DND-41 (cell line): ENCODE results near the gene DGKB.

ENCODE experiments used
- EZH2 ChIP-seq: IDR thresholded peaks from 3 replicates; pipeline ENCODE4 v1.6.1; 2012; ENCODE audit warnings: borderline replicate concordance, low read depth, mild to moderate bottlenecking, moderate library complexity, low read length, inconsistent platforms; ENCODE audit not compliant: severe bottlenecking
- TF ChIP-seq, protein P1 (sequence below): IDR thresholded peaks from 2 replicates; pipeline ENCODE4 v1.5.1; 2012; ENCODE audit warnings: borderline replicate concordance, low read length, moderate library complexity, mild to moderate bottlenecking; ENCODE audit not compliant: poor library complexity, severe bottlenecking; ENCODE audit errors: extremely low read depth

DNA sequence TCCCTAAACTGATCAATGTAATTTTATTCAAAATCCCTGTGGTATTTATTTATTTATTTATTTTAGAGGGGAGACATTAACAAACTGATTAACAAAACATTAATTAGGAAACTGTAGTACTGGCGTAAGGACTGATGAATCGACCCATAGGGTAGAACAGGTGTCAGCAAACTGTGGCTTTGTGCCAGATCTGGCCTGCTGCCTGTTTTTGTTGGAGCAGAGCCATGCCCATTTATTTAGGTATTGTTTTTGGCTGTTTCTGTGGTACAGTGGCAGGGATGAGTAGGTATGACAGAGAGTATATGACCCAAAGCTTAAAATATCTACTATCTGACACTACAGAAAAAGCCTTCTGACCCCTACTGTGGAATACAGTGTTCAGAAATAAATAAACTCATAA is 580.6 kb downstream of the DGKB start:
- TF ChIP-seq, protein P1, sequence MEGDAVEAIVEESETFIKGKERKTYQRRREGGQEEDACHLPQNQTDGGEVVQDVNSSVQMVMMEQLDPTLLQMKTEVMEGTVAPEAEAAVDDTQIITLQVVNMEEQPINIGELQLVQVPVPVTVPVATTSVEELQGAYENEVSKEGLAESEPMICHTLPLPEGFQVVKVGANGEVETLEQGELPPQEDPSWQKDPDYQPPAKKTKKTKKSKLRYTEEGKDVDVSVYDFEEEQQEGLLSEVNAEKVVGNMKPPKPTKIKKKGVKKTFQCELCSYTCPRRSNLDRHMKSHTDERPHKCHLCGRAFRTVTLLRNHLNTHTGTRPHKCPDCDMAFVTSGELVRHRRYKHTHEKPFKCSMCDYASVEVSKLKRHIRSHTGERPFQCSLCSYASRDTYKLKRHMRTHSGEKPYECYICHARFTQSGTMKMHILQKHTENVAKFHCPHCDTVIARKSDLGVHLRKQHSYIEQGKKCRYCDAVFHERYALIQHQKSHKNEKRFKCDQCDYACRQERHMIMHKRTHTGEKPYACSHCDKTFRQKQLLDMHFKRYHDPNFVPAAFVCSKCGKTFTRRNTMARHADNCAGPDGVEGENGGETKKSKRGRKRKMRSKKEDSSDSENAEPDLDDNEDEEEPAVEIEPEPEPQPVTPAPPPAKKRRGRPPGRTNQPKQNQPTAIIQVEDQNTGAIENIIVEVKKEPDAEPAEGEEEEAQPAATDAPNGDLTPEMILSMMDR, result no peak
- no peak for TF ChIP-seq EZH2
